Prostate gland (tissue), 2 donors: ENCODE results near the gene LIN9. TPM values are rescaled to one million over a fixed set of nuclear protein-coding genes. Genes with fewer than 3 reads are reported as not detected.

Source experiments
- DNase-seq: peaks from one replicate; pipeline ENCODE4 v3.0.0-alpha.2; 2019; ENCODE audit warnings: low spot score
- H3K27ac ChIP-seq, 2 donors: fragments of 200-600 bp; sonication (generic); 2 replicates each; pipeline ENCODE4 v1.5.1; 2017 to 2019
- H3K27me3 ChIP-seq: fragments of 200-600 bp; sonication (generic); replicated peaks from 2 replicates; pipeline ENCODE4 v1.5.1; 2019; ENCODE audit not compliant: insufficient read depth
- H3K36me3 ChIP-seq, 2 donors: fragments of 200-600 bp; sonication (generic); 1 replicate in 1 of 2; 2 replicates in 1 of 2; pipeline versions ENCODE4 v1.5.1 to v1.8.1; 2017 to 2019
- H3K4me1 ChIP-seq: fragments of 200-600 bp; sonication (generic); replicated peaks from 2 replicates; pipeline ENCODE4 v1.5.1; 2019
- H3K4me3 ChIP-seq, 2 donors: fragments of 200-600 bp; sonication (generic); 2 replicates each; pipeline ENCODE4 v1.5.1; 2017 to 2019
- H3K9me3 ChIP-seq: fragments of 200-600 bp; sonication (generic); 2 replicates; pipeline ENCODE4 v1.5.1; 2017
- POLR2A ChIP-seq: fragments of 450-650 bp; IDR thresholded peaks from one replicate; pipeline ENCODE4 v1.6.1; 2016; ENCODE audit warnings: antibody characterized with exemption, mild to moderate bottlenecking
- POLR2AphosphoS5 ChIP-seq: sonication (generic); formaldehyde crosslinking; IDR thresholded peaks from one replicate; pipeline ENCODE4 v1.6.1; 2017; ENCODE audit warnings: antibody characterized with exemption
- WGBS: methylation state at CpG from one replicate; pipeline ENCODE4 v1.1.5; 2018; 5-methylcytosine and 5-hydroxymethylcytosine counted together
- intact Hi-C: fragments of 100-400 bp; cut with DNase I; formaldehyde crosslinking; loops from one replicate; pipeline ENCODE4 v1.14.2; 2022
- total RNA-seq, 2 donors: library from RNA; depleted of rRNA; stranded (reverse); fragments of >200 nt; gene quantifications; one replicate each; pipeline ENCODE4 v1.1.0, GENCODE V29; 2016
- TF ChIP-seq, protein P1 (sequence below), 4 experiments: fragments of 200-600 bp in 2 of 4; fragments of 450-650 bp in 2 of 4; sonication (generic) in 2 of 4; IDR thresholded peaks; 1 replicate in 3 of 4; 2 replicates in 1 of 4; pipeline ENCODE4 v1.5.1; 2016 to 2019; ENCODE audit warnings: antibody characterized with exemption in 4 of 4, mild to moderate bottlenecking in 2 of 4, moderate library complexity in 2 of 4

Gene LIN9
- total RNA-seq, 2 donors from 2014 or later: 3.9 to 8.0 TPM

DNA sequence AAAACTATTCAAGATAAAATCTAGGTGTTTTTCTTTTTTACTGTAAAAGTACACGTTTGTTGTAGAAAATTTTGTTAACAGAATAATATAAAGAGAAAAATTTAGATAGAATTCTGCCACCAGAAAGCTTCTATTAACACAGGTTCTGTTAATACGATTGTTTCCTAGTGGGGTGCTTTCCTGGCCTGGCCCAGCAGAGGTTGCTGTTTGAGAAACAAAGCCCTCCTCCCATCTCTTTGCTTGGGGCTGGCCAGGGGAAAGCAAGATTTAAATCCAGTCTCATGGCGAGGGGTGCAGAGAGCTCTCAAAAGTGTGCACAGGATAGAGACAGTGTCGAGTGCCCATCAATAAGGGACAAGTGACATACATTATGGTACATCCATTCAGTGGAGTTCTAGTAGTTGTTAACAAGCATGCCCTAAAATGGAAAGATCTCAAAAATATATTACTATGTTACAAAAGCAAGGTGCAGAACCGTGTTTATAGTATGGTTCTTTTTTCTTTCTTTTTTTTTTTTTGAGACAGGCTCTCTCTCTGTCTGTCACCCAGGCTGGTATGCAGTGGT, 107.9 kb downstream of the LIN9 start:
- DNase-seq: no peak
- WGBS: 67% methylated on average over 5 of the region's 5 CpGs

DNA sequence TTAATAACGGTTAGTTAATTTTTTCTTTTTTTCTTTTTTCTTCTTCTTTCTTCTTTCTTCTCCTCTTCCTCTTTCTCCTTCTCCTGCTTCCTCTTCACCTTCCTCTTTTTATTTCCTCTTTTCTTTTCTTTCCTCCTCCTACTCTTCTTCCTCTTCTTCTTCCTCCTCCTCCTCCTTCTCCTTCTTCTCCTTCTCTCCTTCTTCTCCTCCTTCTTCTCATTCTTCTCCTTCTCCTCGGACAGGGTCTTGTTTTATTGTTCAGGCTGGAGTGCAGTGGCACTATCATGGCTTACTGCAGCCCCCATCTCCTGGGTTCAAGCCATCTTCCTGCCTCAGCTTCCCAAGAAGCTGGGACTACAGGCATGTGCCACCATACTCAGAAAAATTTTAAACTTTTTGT, 109.0 kb downstream of the LIN9 start:
- 66% methylated on average over 2 of the region's 2 CpGs for WGBS
- H3K27ac ChIP-seq: no peak overlapping the region

More for the DNA sequence above, 107.9 kb downstream of the LIN9 start:
- H3K36me3 ChIP-seq: no peaks in the 10 kb centered on the region
- H3K27ac ChIP-seq: no peak overlapping the region
- TF ChIP-seq, protein P1, sequence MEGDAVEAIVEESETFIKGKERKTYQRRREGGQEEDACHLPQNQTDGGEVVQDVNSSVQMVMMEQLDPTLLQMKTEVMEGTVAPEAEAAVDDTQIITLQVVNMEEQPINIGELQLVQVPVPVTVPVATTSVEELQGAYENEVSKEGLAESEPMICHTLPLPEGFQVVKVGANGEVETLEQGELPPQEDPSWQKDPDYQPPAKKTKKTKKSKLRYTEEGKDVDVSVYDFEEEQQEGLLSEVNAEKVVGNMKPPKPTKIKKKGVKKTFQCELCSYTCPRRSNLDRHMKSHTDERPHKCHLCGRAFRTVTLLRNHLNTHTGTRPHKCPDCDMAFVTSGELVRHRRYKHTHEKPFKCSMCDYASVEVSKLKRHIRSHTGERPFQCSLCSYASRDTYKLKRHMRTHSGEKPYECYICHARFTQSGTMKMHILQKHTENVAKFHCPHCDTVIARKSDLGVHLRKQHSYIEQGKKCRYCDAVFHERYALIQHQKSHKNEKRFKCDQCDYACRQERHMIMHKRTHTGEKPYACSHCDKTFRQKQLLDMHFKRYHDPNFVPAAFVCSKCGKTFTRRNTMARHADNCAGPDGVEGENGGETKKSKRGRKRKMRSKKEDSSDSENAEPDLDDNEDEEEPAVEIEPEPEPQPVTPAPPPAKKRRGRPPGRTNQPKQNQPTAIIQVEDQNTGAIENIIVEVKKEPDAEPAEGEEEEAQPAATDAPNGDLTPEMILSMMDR (IDR thresholded peaks at IDR 0.05): peak in 1 of 4 experiments; percentile 6
- TF ChIP-seq POLR2AphosphoS5: no peak
- H3K4me1 ChIP-seq: no peaks in the 10 kb centered on the region
- H3K27me3 ChIP-seq: no peaks in the 10 kb centered on the region
- intact Hi-C loops: no loop called here
- H3K4me3 ChIP-seq: no peak overlapping the region
- no peaks in the 10 kb centered on the region for H3K9me3 ChIP-seq

DNA sequence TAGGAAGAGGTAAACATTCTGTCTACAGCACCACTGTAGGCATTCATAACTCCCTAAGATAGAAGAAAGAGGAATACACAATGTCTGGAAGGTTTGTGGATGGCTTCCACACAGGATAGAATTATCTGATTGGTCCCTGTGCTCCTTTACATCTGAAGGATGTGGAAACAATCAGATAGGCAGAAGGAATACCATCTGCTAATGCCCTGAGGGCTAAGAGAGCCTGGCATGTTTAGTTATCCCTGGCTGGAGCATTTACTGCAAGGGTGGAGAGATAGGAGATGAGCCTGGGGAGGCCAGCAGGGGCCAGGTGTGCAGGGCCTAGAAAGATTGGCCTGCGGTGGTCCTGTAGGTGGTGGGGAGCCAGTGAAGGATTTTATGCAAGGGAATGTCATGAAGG, 113.8 kb downstream of the LIN9 start:
- WGBS: 47% methylated on average over 1 of the region's 1 CpG
- no peak overlapping the region for H3K4me3 ChIP-seq
- no peak for DNase-seq
- no peaks in the 10 kb centered on the region for H3K27me3 ChIP-seq
- TF ChIP-seq POLR2AphosphoS5 (no peak), POLR2A (no peak)
- TF ChIP-seq, protein P1 (IDR thresholded peaks at IDR 0.05): no peak
- no peaks in the 10 kb centered on the region for H3K4me1 ChIP-seq
- H3K36me3 ChIP-seq: no peaks in the 10 kb centered on the region
- H3K9me3 ChIP-seq: no peaks in the 10 kb centered on the region
- intact Hi-C loops: no loop called here
- no peak overlapping the region for H3K27ac ChIP-seq

More for the DNA sequence above, 109.0 kb downstream of the LIN9 start:
- Histone ChIP-seq H3K4me1 (no peaks in the 10 kb centered on the region), H3K4me3 (no peak overlapping the region), H3K36me3 (no peaks in the 10 kb centered on the region), H3K27me3 (no peaks in the 10 kb centered on the region), H3K9me3 (no peaks in the 10 kb centered on the region)
- intact Hi-C loops: loop anchor here (2.0 kb wide), 1 partner anchor 75 kb away; no protein-coding TSS in a partner anchor
- DNase-seq: no peak
- TF ChIP-seq POLR2AphosphoS5 (no peak), POLR2A (no peak)
- TF ChIP-seq, protein P1 (IDR thresholded peaks at IDR 0.05): no peak

DNA sequence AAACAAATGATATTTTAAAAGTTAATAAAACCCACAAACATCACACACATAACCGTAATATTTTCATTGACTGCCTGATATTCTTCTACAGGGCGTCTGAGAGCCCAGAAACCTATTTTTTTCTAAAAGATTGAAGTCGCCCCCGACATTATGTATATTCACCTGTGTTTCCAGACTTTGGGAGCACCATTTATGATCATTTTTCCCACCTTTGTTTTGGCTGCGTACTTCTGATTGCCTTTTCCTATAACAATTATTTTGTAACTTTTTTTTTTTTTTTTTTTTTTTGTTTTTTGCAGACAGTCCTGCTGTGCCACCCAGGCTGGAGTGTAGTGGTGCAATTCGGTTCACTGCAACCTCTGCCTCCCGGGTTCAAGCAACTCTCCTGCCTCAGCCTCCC, 121.6 kb downstream of the LIN9 start:
- Histone ChIP-seq H3K4me1 (no peaks in the 10 kb centered on the region), H3K9me3 (no peaks in the 10 kb centered on the region), H3K27me3 (no peaks in the 10 kb centered on the region), H3K36me3 (no peaks in the 10 kb centered on the region), H3K27ac (no peak overlapping the region), H3K4me3 (peak overlapping the region in 1 of 2 donors; percentile 94)
- TF ChIP-seq, protein P1 (IDR thresholded peaks at IDR 0.05): no peak
- no peak for TF ChIP-seq POLR2A
- TF ChIP-seq POLR2AphosphoS5: no peak
- intact Hi-C loops: loop anchor here (10.0 kb wide), 1 partner anchor 217 kb away; the partner anchor contains the start of gene PARP1
- 87% methylated on average over 7 of the region's 7 CpGs for WGBS
- DNase-seq: no peak

DNA sequence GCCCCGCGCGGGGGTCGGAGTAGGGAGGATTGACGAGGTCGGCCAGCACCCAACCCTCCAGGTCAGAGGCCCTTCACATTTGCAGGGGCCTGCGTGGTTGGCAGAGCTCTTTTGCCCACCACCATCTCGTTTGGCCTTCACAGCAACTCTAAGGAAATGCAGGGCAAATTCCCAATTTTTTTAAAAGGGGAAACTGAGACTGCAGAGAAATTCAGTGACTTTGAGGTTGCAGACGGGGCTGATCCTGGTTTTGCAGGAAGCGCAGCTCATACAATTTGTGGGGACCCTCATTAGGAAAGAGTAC, 122.0 kb downstream of the LIN9 start:
- Histone ChIP-seq H3K4me3 (peak overlapping the region; percentile 86 to 94), H3K27ac (peak overlapping the region; percentile 88 to 94), H3K27me3 (no peaks in the 10 kb centered on the region), H3K9me3 (no peaks in the 10 kb centered on the region), H3K36me3 (no peaks in the 10 kb centered on the region), H3K4me1 (no peaks in the 10 kb centered on the region)
- 8% methylated on average over 10 of the region's 10 CpGs for WGBS
- DNase-seq: no peak
- intact Hi-C loops: loop anchor here (10.0 kb wide), 1 partner anchor 218 kb away; the partner anchor contains the start of gene PARP1
- TF ChIP-seq POLR2AphosphoS5: no peak
- TF ChIP-seq, protein P1 (IDR thresholded peaks at IDR 0.05): peak in 1 of 4 experiments; percentile 0
